ENCODE measurements around the gene AQP6.
A peak's percentile ranks its signal among the peaks of the same experiment; 100 is the strongest.

AQP6 gene

GRCh38 chr12:49953151-49953550, 19.6 kb upstream of the AQP6 start:
- Histone ChIP-seq H3K4me1 (ENCODE audit: control insufficient read depth, low read depth, low read length) (peaks cover 5% of the 10 kb centered on the region), H2BK5ac (ENCODE audit: low read length) (no peak overlapping the region), H2BK120ac (ENCODE audit: low read depth, low read length) (no peak overlapping the region), H3K4me3 (ENCODE audit: low read length) (no peak overlapping the region), H3K4ac (ENCODE audit: low read depth, low read length) (no peak overlapping the region), H3K27ac (ENCODE audit: low read depth, low read length) (no peak overlapping the region), H3K36me3 (ENCODE audit: control insufficient read depth, insufficient read depth, low read length) (no peaks in the 10 kb centered on the region), H3K4me2 (ENCODE audit: low read length) (no peak overlapping the region), H3K18ac (ENCODE audit: low read length) (no peak overlapping the region), H3K27me3 (ENCODE audit: insufficient read depth, low read length, poor library complexity) (peaks cover 3% of the 10 kb centered on the region), H2BK15ac (replicated peaks; ENCODE audit: low read depth) (no peak overlapping the region), H4K8ac (ENCODE audit: low read depth, low read length) (no peak overlapping the region), H2AK5ac (ENCODE audit: low read length) (no peak overlapping the region), H3K79me1 (ENCODE audit: low read length) (no peaks in the 10 kb centered on the region), H4K5ac (ENCODE audit: low read length) (no peak overlapping the region), H3K23ac (ENCODE audit: low read length) (no peak overlapping the region), H3K9ac (ENCODE audit: low read length) (no peak overlapping the region), H3K79me2 (ENCODE audit: control insufficient read depth, insufficient read depth, low read length) (no peaks in the 10 kb centered on the region), H3K56ac (ENCODE audit: low read length) (no peak overlapping the region)
- DNase-seq, result no peak
- WGBS (ENCODE audit: extremely low coverage, insufficient coverage, low lambda C conversion rate), result no CpG with 5 or more reads among the region's 4 CpGs

- H2BK120ac ChIP-seq (ENCODE audit: low read depth, low read length), result no peak overlapping the region
- H4K5ac ChIP-seq (ENCODE audit: low read length), result no peak overlapping the region
- H3K79me2 ChIP-seq (ENCODE audit: control insufficient read depth, insufficient read depth, low read length), result no peaks in the 10 kb centered on the region
- H2BK15ac ChIP-seq (replicated peaks; ENCODE audit: low read depth), result no peak overlapping the region
- peaks cover 5% of the 10 kb centered on the region for H3K4me1 ChIP-seq (ENCODE audit: control insufficient read depth, low read depth, low read length)
- no peak overlapping the region for H2BK5ac ChIP-seq (ENCODE audit: low read length)
- H3K79me1 ChIP-seq (ENCODE audit: low read length), result no peaks in the 10 kb centered on the region
- no peak overlapping the region for H4K8ac ChIP-seq (ENCODE audit: low read depth, low read length)
- H3K27ac ChIP-seq (ENCODE audit: low read depth, low read length), result no peak overlapping the region
- H3K23ac ChIP-seq (ENCODE audit: low read length), result no peak overlapping the region
- no peaks in the 10 kb centered on the region for H3K36me3 ChIP-seq (ENCODE audit: control insufficient read depth, insufficient read depth, low read length)
- H3K4me3 ChIP-seq (ENCODE audit: low read length), result no peak overlapping the region
- no peak overlapping the region for H3K9ac ChIP-seq (ENCODE audit: low read length)
- no peak overlapping the region for H3K4ac ChIP-seq (ENCODE audit: low read depth, low read length)
- WGBS (ENCODE audit: extremely low coverage, insufficient coverage, low lambda C conversion rate), result no CpG with 5 or more reads among the region's 21 CpGs
- no peak overlapping the region for H3K4me2 ChIP-seq (ENCODE audit: low read length)
- no peak overlapping the region for H3K56ac ChIP-seq (ENCODE audit: low read length)
- H2AK5ac ChIP-seq (ENCODE audit: low read length), result no peak overlapping the region
- H3K27me3 ChIP-seq (ENCODE audit: insufficient read depth, low read length, poor library complexity), result peaks cover 7% of the 10 kb centered on the region
- H3K18ac ChIP-seq (ENCODE audit: low read length), result no peak overlapping the region
- no peak for DNase-seq
Observed at GRCh38 chr12:49953961-49954846, 18.5 kb upstream of the AQP6 start.

DNA sequence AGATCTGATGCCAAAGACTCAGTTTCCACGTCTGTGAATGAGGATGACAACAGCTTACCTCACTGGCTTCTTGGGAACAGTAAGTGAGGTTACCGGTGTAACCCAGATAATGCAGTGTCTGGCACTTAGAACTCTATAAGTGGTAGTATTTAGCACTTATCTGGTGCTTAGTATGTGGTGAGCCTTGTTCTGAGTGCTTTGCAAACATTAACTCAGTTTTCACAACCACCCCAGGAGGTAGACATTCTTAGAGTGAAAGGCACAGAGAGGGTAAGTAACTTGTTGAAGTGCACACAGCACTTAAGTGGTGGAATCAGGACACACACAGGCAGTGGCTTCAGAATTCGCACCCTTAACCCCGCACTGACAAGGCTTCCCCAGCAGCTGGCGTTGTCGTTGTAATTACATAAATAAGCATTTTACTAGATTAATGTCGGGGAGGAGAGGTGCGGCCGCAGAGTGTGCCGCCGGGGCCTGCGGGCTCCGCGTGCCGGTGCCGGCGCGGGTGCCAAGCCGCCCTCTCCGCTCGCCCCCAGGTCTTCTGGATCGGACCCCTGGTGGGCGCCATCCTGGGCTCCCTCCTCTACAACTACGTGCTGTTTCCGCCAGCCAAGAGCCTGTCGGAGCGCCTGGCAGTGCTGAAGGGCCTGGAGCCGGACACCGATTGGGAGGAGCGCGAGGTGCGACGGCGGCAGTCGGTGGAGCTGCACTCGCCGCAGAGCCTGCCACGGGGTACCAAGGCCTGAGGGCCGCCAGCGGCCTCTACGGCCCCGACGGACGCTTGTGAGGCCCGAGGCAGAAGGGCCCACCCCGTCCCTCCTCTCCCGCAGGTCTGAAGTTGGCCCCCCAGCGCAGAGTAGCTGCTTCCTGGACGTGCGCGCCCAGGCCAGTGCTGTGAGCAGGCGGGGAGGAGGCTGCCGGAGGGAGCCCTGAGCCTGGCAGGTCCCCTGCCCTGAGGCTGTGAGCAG, 17.6 kb upstream of the AQP6 start:
- no peak overlapping the region for H3K18ac ChIP-seq (ENCODE audit: low read length)
- no peak overlapping the region for H2AK5ac ChIP-seq (ENCODE audit: low read length)
- H3K79me2 ChIP-seq (ENCODE audit: control insufficient read depth, insufficient read depth, low read length), result no peaks in the 10 kb centered on the region
- H3K4me1 ChIP-seq (ENCODE audit: control insufficient read depth, low read depth, low read length), result peaks cover 5% of the 10 kb centered on the region
- H2BK5ac ChIP-seq (ENCODE audit: low read length), result no peak overlapping the region
- no peak overlapping the region for H2BK120ac ChIP-seq (ENCODE audit: low read depth, low read length)
- H3K79me1 ChIP-seq (ENCODE audit: low read length), result no peaks in the 10 kb centered on the region
- no peak overlapping the region for H3K4me3 ChIP-seq (ENCODE audit: low read length)
- no peak overlapping the region for H4K8ac ChIP-seq (ENCODE audit: low read depth, low read length)
- peak; percentile 65 for DNase-seq
- no peak overlapping the region for H3K9ac ChIP-seq (ENCODE audit: low read length)
- H3K4me2 ChIP-seq (ENCODE audit: low read length), result peak overlapping the region; percentile 18
- H3K4ac ChIP-seq (ENCODE audit: low read depth, low read length), result no peak overlapping the region
- no peaks in the 10 kb centered on the region for H3K36me3 ChIP-seq (ENCODE audit: control insufficient read depth, insufficient read depth, low read length)
- no peak overlapping the region for H2BK15ac ChIP-seq (replicated peaks; ENCODE audit: low read depth)
- WGBS (ENCODE audit: extremely low coverage, insufficient coverage, low lambda C conversion rate), result no CpG with 5 or more reads among the region's 53 CpGs
- peak overlapping the region; percentile 17 for H3K56ac ChIP-seq (ENCODE audit: low read length)
- peak overlapping the region; percentile 45 for H3K23ac ChIP-seq (ENCODE audit: low read length)
- peaks cover 14% of the 10 kb centered on the region for H3K27me3 ChIP-seq (ENCODE audit: insufficient read depth, low read length, poor library complexity)
- no peak overlapping the region for H4K5ac ChIP-seq (ENCODE audit: low read length)
- H3K27ac ChIP-seq (ENCODE audit: low read depth, low read length), result no peak overlapping the region

- no peak overlapping the region for H2BK120ac ChIP-seq (ENCODE audit: low read depth, low read length)
Observed at GRCh38 chr12:49955899-49956662, 16.7 kb upstream of the AQP6 start.

DNA sequence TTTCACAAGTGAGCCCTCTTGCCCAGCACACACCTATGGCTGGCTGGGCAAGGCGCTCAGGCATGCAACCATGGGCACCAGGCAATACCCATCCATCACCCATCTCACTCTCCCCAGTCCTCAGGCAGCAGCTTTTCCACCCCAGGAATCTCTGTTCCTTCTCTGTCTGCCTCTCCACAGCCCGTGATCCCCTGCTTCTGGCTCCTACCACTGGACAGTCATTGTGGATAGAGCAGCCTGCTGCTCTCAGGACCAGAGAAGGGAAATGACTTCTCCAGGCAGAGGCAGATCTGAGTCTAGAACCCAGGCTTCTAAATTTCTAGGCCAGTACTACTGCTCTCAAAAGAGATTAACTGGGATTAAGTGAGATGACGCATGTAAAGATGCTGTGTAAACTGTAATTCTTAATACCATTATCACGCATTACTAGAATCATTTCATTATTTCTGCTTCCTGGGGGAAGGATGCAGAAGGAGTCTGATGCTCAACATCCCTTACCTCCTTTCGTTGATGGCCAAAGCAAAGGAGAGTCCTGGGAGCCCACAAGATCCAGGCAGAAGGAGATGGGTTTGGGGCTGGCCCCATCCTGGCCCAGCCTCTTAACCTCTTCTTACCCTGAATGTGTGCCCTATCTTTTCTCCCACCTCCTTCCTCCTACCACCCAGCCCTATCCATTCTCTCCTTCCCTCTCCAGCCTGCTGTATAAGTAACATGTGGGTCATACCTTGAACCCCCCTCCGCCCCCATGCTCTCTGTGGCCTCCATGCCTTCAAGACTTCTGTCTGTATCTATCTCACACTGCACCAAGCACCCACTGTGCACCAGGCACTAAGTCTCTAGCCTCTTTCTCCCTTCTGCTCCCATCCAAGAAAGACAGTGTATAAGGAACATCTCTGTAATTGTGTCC, 15.8 kb upstream of the AQP6 start:
- H3K27me3 ChIP-seq (ENCODE audit: insufficient read depth, low read length, poor library complexity), result peaks cover 28% of the 10 kb centered on the region
- no peak overlapping the region for H3K56ac ChIP-seq (ENCODE audit: low read length)
- DNase-seq, result no peak
- H4K8ac ChIP-seq (ENCODE audit: low read depth, low read length), result no peak overlapping the region
- peaks cover 5% of the 10 kb centered on the region for H3K4me1 ChIP-seq (ENCODE audit: control insufficient read depth, low read depth, low read length)
- H3K23ac ChIP-seq (ENCODE audit: low read length), result no peak overlapping the region
- no peaks in the 10 kb centered on the region for H3K79me1 ChIP-seq (ENCODE audit: low read length)
- no peaks in the 10 kb centered on the region for H3K36me3 ChIP-seq (ENCODE audit: control insufficient read depth, insufficient read depth, low read length)
- H3K4me2 ChIP-seq (ENCODE audit: low read length), result no peak overlapping the region
- H2BK120ac ChIP-seq (ENCODE audit: low read depth, low read length), result no peak overlapping the region
- no peaks in the 10 kb centered on the region for H3K79me2 ChIP-seq (ENCODE audit: control insufficient read depth, insufficient read depth, low read length)
- no peak overlapping the region for H3K4ac ChIP-seq (ENCODE audit: low read depth, low read length)
- H4K5ac ChIP-seq (ENCODE audit: low read length), result no peak overlapping the region
- H2BK5ac ChIP-seq (ENCODE audit: low read length), result no peak overlapping the region
- WGBS (ENCODE audit: extremely low coverage, insufficient coverage, low lambda C conversion rate), result no CpG with 5 or more reads among the region's 6 CpGs
- H3K27ac ChIP-seq (ENCODE audit: low read depth, low read length), result no peak overlapping the region
- H2BK15ac ChIP-seq (replicated peaks; ENCODE audit: low read depth), result no peak overlapping the region
- no peak overlapping the region for H3K9ac ChIP-seq (ENCODE audit: low read length)
- no peak overlapping the region for H3K18ac ChIP-seq (ENCODE audit: low read length)
- H3K4me3 ChIP-seq (ENCODE audit: low read length), result no peak overlapping the region
- H2AK5ac ChIP-seq (ENCODE audit: low read length), result no peak overlapping the region

More at GRCh38 chr12:49955899-49956662, 16.7 kb upstream of the AQP6 start:
- Histone ChIP-seq H4K8ac (ENCODE audit: low read depth, low read length) (no peak overlapping the region), H3K4ac (ENCODE audit: low read depth, low read length) (no peak overlapping the region), H3K4me1 (ENCODE audit: control insufficient read depth, low read depth, low read length) (peaks cover 5% of the 10 kb centered on the region), H3K79me2 (ENCODE audit: control insufficient read depth, insufficient read depth, low read length) (no peaks in the 10 kb centered on the region), H3K27ac (ENCODE audit: low read depth, low read length) (no peak overlapping the region), H3K79me1 (ENCODE audit: low read length) (no peaks in the 10 kb centered on the region), H3K9ac (ENCODE audit: low read length) (no peak overlapping the region), H2BK5ac (ENCODE audit: low read length) (no peak overlapping the region), H3K56ac (ENCODE audit: low read length) (no peak overlapping the region), H2AK5ac (ENCODE audit: low read length) (no peak overlapping the region), H3K4me2 (ENCODE audit: low read length) (no peak overlapping the region), H3K36me3 (ENCODE audit: control insufficient read depth, insufficient read depth, low read length) (no peaks in the 10 kb centered on the region), H3K4me3 (ENCODE audit: low read length) (no peak overlapping the region), H2BK15ac (replicated peaks; ENCODE audit: low read depth) (no peak overlapping the region), H3K27me3 (ENCODE audit: insufficient read depth, low read length, poor library complexity) (peaks cover 24% of the 10 kb centered on the region), H3K18ac (ENCODE audit: low read length) (no peak overlapping the region), H4K5ac (ENCODE audit: low read length) (no peak overlapping the region), H3K23ac (ENCODE audit: low read length) (no peak overlapping the region)
- DNase-seq, result no peak
- no CpG with 5 or more reads among the region's 13 CpGs for WGBS (ENCODE audit: extremely low coverage, insufficient coverage, low lambda C conversion rate)
